Stomach (tissue), 4 donors: Measurements from ENCODE around the gene TARBP1.

ENCODE experiments used
- CTCF ChIP-seq, 7 experiments: fragments of 450-650 bp in 4 of 7; fragments of 200-600 bp in 3 of 7; sonication (generic) in 3 of 7; IDR thresholded peaks; one replicate each; pipeline ENCODE4 v1.5.1; 2016 to 2019; ENCODE audit warnings: antibody characterized with exemption in 7 of 7, control low read depth in 2 of 7, mild to moderate bottlenecking in 1 of 7
- EP300 ChIP-seq: sonication (generic); formaldehyde crosslinking; IDR thresholded peaks from one replicate; pipeline ENCODE4 v1.6.1; 2017; ENCODE audit warnings: antibody characterized with exemption
- POLR2AphosphoS5 ChIP-seq, 3 donors: sonication (generic); formaldehyde crosslinking; IDR thresholded peaks; one replicate each; pipeline ENCODE4 v1.6.1; 2016; ENCODE audit warnings: antibody characterized with exemption in 3 of 3

GRCh38 chr1:234477386-234478151 is 1.4 kb downstream of the TARBP1 start:
- TF ChIP-seq CTCF (IDR thresholded peaks at IDR 0.05) (no peak), EP300 (no peak), POLR2AphosphoS5 (IDR thresholded peaks at IDR 0.05) (no peak)
